HCT116 (cell line): ENCODE results near the gene MAP3K12. TPM values are rescaled to one million over a fixed set of nuclear protein-coding genes. Genes with fewer than 3 reads are reported as not detected.

Experiments
- ATAC-seq: fragments of 200-7000 bp; cut with Tn5 transposase; 2 replicates; pipeline ENCODE4 v1.9.1; 2020; ENCODE audit warnings: mild to moderate bottlenecking, moderate library complexity
- BruUV-seq: library from RNA; stranded (reverse); fragments of 400-500 nt; replicated peaks from 2 replicates; lab custom pipeline; 2021; lab: Mats Ljungman, UMichigan
- CTCF ChIA-PET: fragments of 300-600 bp; sonication (Branson Sonifier 250); formaldehyde crosslinking; loops from one replicate; lab custom pipeline; 2021; ENCODE audit warnings: antibody characterized with exemption; lab: Charles Lee
- POLR2A ChIA-PET: fragments of 300-600, 350-600 bp; sonication (Branson Sonifier 250); formaldehyde crosslinking; loops from one replicate; lab custom pipeline; 2021; ENCODE audit warnings: antibody characterized with exemption; lab: Charles Lee
- RAD21 ChIA-PET, 2 experiments: fragments of 300-600 bp; sonication (Branson Sonifier 250); formaldehyde crosslinking; loops; one replicate each; lab custom pipeline; 2023; ENCODE audit warnings: low total read pairs in 2 of 2; ENCODE audit not compliant: uncharacterized antibody in 2 of 2, unreplicated experiment in 2 of 2, low non-redundant PET in 1 of 2; lab: Charles Lee
- DNase-seq: peaks from one replicate; pipeline ENCODE4 v3.0.0-alpha.2; 2010; ENCODE audit warnings: low read depth, low spot score
- H2AFZ ChIP-seq: fragments of 200-600 bp; shearing (Covaris generic), sonication (generic); 2 replicates; pipeline ENCODE4 v1.6.1; 2017; ENCODE audit warnings: low read depth, mixed run types, mixed read lengths, antibody characterized with exemption, low read length; ENCODE audit not compliant: poor library complexity, severe bottlenecking
- H3K27ac ChIP-seq: 2 replicates; pipeline ENCODE4 v1.5.1; 2012; ENCODE audit warnings: low read depth, low read length
- H3K27me3 ChIP-seq: fragments of 200-600 bp; sonication (generic); 2 replicates; pipeline ENCODE4 v1.6.1; 2016; ENCODE audit warnings: mixed run types, low read length, mixed read lengths; ENCODE audit not compliant: insufficient read depth
- H3K36me3 ChIP-seq, 2 experiments: fragments of 200-500 bp in 1 of 2; fragments of 200-600 bp in 1 of 2; sonication (Bioruptor generic) in 1 of 2; sonication (generic) in 1 of 2; 2 replicates each; pipeline versions ENCODE4 v1.5.1 to v1.6.1; 2014 to 2016; ENCODE audit warnings: low read length in 2 of 2, inconsistent platforms in 1 of 2, mixed read lengths in 1 of 2, mixed run types in 1 of 2; ENCODE audit not compliant: insufficient read depth in 2 of 2, control insufficient read depth in 1 of 2
- H3K4me1 ChIP-seq, 2 experiments: fragments of 200-600 bp in 1 of 2; sonication (generic) in 1 of 2; 2 replicates each; pipeline versions ENCODE4 v1.5.1 to v1.6.1; 2012 to 2017; ENCODE audit warnings: low read length in 2 of 2, inconsistent platforms in 1 of 2, mild to moderate bottlenecking in 1 of 2, mixed read lengths in 1 of 2, mixed run types in 1 of 2, moderate library complexity in 1 of 2; ENCODE audit not compliant: insufficient read depth in 2 of 2, control insufficient read depth in 1 of 2
- H3K4me2 ChIP-seq: fragments of 200-600 bp; sonication (generic); 2 replicates; pipeline ENCODE4 v1.6.1; 2017; ENCODE audit warnings: mixed run types, low read length, mixed read lengths
- H3K4me3 ChIP-seq, 2 experiments: fragments of 200-600 bp in 1 of 2; sonication (generic) in 1 of 2; replicated peaks in 1 of 2; 2 replicates each; pipeline ENCODE4 v1.5.1; 2011 to 2016; ENCODE audit warnings: low read length in 2 of 2, control low read depth in 1 of 2, low read depth in 1 of 2, mild to moderate bottlenecking in 1 of 2, mixed read lengths in 1 of 2, mixed run types in 1 of 2
- H3K79me2 ChIP-seq: fragments of 200-600 bp; sonication (generic); 2 replicates; pipeline ENCODE4 v1.6.1; 2017; ENCODE audit warnings: mild to moderate bottlenecking, mixed run types, low read length, moderate library complexity, mixed read lengths; ENCODE audit not compliant: insufficient read depth
- H3K9ac ChIP-seq: fragments of 200-600 bp; sonication (generic); 2 replicates; pipeline ENCODE4 v1.6.1; 2016; ENCODE audit warnings: low read length, mixed read lengths
- H3K9me2 ChIP-seq: fragments of 200-600 bp; sonication (generic), shearing (Covaris generic); 2 replicates; pipeline ENCODE4 v1.6.1; 2017; ENCODE audit warnings: mixed run types, mild to moderate bottlenecking, moderate library complexity; ENCODE audit not compliant: insufficient read depth
- H3K9me3 ChIP-seq, 2 experiments: fragments of 200-500 bp in 1 of 2; fragments of 200-600 bp in 1 of 2; sonication (Bioruptor generic) in 1 of 2; sonication (generic) in 1 of 2; 2 replicates each; pipeline ENCODE4 v1.6.1; 2014 to 2017; ENCODE audit warnings: low read length in 2 of 2, mixed read lengths in 2 of 2, inconsistent platforms in 1 of 2, low read depth in 1 of 2, mild to moderate bottlenecking in 1 of 2, mixed run types in 1 of 2, moderate library complexity in 1 of 2; ENCODE audit not compliant: control insufficient read depth in 1 of 2, insufficient read depth in 1 of 2
- H4K20me1 ChIP-seq: fragments of 200-600 bp; sonication (generic), shearing (Covaris generic); 2 replicates; pipeline ENCODE4 v1.6.1; 2017; ENCODE audit warnings: mixed run types, mild to moderate bottlenecking, moderate library complexity; ENCODE audit not compliant: insufficient read depth
- ATF3 ChIP-seq: IDR thresholded peaks from 2 replicates; pipeline ENCODE4 v1.6.1; 2012
- CBX3 ChIP-seq: IDR thresholded peaks from 2 replicates; pipeline ENCODE4 v1.6.1; 2012; ENCODE audit warnings: low read depth
- CEBPB ChIP-seq: IDR thresholded peaks from 2 replicates; pipeline ENCODE4 v1.6.1; 2012; ENCODE audit warnings: low read depth
- EGR1 ChIP-seq: IDR thresholded peaks from 2 replicates; pipeline ENCODE4 v1.6.1; 2012; ENCODE audit warnings: low read depth
- ELF1 ChIP-seq: IDR thresholded peaks from 2 replicates; pipeline ENCODE4 v1.6.1; 2012; ENCODE audit warnings: low read depth, borderline replicate concordance
- EZH2 ChIP-seq: fragments of 200-600 bp; sonication (generic); IDR thresholded peaks from 2 replicates; pipeline ENCODE4 v1.6.1; 2017; ENCODE audit warnings: antibody characterized with exemption, mixed run types
- EZH2phosphoT487 ChIP-seq: fragments of 200-600 bp; IDR thresholded peaks from 2 replicates; pipeline ENCODE4 v1.6.1; 2018; ENCODE audit warnings: antibody characterized with exemption, borderline replicate concordance
- JUND ChIP-seq: IDR thresholded peaks from 2 replicates; pipeline ENCODE4 v1.6.1; 2012
- MAX ChIP-seq: IDR thresholded peaks from 2 replicates; pipeline ENCODE4 v1.6.1; 2012
- POLR2A ChIP-seq: IDR thresholded peaks from 2 replicates; pipeline ENCODE4 v1.7.0; 2011; ENCODE audit warnings: borderline replicate concordance; ENCODE audit not compliant: insufficient read depth, insufficient read length; ENCODE audit errors: extremely low read depth
- POLR2AphosphoS5 ChIP-seq: IDR thresholded peaks from 2 replicates; pipeline ENCODE4 v1.6.1; 2011; ENCODE audit warnings: mild to moderate bottlenecking, low read depth, low read length, moderate library complexity
- SIN3A ChIP-seq: IDR thresholded peaks from 2 replicates; pipeline ENCODE4 v1.6.1; 2012; ENCODE audit warnings: low read depth
- SP1 ChIP-seq: IDR thresholded peaks from 2 replicates; pipeline ENCODE4 v1.6.1; 2012; ENCODE audit warnings: low read depth
- SRF ChIP-seq: IDR thresholded peaks from 2 replicates; pipeline ENCODE4 v1.6.1; 2012; ENCODE audit warnings: low read depth
- TCF7L2 ChIP-seq: IDR thresholded peaks from 2 replicates; pipeline ENCODE4 v1.7.0; 2011; ENCODE audit warnings: borderline replicate concordance, inconsistent platforms; ENCODE audit not compliant: insufficient read depth, insufficient read length; ENCODE audit errors: extremely low read depth
- YY1 ChIP-seq: IDR thresholded peaks from 2 replicates; pipeline ENCODE4 v1.6.1; 2011; ENCODE audit warnings: low read length, low read depth, moderate library complexity, mild to moderate bottlenecking; ENCODE audit not compliant: insufficient replicate concordance; ENCODE audit errors: extremely low read depth
- ZBTB33 ChIP-seq: IDR thresholded peaks from 2 replicates; pipeline ENCODE4 v1.6.1; 2011; ENCODE audit warnings: mild to moderate bottlenecking, low read length, moderate library complexity; ENCODE audit not compliant: insufficient replicate concordance; ENCODE audit errors: extremely low read depth
- ZFX ChIP-seq: fragments of 450-650 bp; IDR thresholded peaks from 2 replicates; pipeline ENCODE4 v1.6.1; 2017
- ZNF274 ChIP-seq: fragments of 200-500 bp; sonication (Bioruptor generic); IDR thresholded peaks from 2 replicates; pipeline ENCODE4 v1.6.1; 2014; ENCODE audit warnings: mild to moderate bottlenecking, low read depth, low read length, inconsistent platforms
- intact Hi-C: fragments of 100-400 bp; cut with micrococcal nuclease; formaldehyde crosslinking; loops from 2 replicates; pipeline ENCODE4 v1.10.0; 2022
- total RNA-seq: library from RNA; stranded (reverse); gene quantifications from one replicate; pipeline ENCODE4 v1.2.1, GENCODE V29; 2021; ENCODE audit not compliant: unreplicated experiment

MAP3K12 gene
- total RNA-seq, 1 experiment from 2014 or later: 16.3 TPM

- no TSS peak for BruUV-seq
- peak overlapping the region; percentile 89; the same call in 1 of the 2 replicates for H3K4me2 ChIP-seq
- CTCF ChIA-PET: no interaction called here
- ATAC-seq: no peak
- H3K9ac ChIP-seq: no peak overlapping the region
- POLR2A ChIA-PET: no interaction called here
- intact Hi-C loops: no loop called here
- peaks cover 16% of the 10 kb centered on the region for H3K79me2 ChIP-seq
- H3K9me3 ChIP-seq: no peaks in the 10 kb centered on the region
- H3K36me3 ChIP-seq: peaks cover 0 to 9% of the 10 kb centered on the region in 2 experiments; a peak in 3 of 4 replicates
- H3K4me1 ChIP-seq: peaks cover 9 to 33% of the 10 kb centered on the region in 2 experiments
- DNase-seq: no peak
- H3K27ac ChIP-seq: no peak overlapping the region
- RAD21 ChIA-PET: no interaction called here
- TF ChIP-seq MAX: no peak
- TF ChIP-seq CBX3: no peak
- no peak for TF ChIP-seq JUND
- no peak for TF ChIP-seq ELF1
- TF ChIP-seq POLR2A: no peak
- TF ChIP-seq SP1: no peak
- no peak for TF ChIP-seq ZFX
- TF ChIP-seq POLR2AphosphoS5: no peak
- no peaks in the 10 kb centered on the region for H3K9me2 ChIP-seq
- no peak overlapping the region for H2AFZ ChIP-seq
- no peak overlapping the region for H3K4me3 ChIP-seq
- H3K27me3 ChIP-seq: no peaks in the 10 kb centered on the region
- H4K20me1 ChIP-seq: no peaks in the 10 kb centered on the region
Observed at GRCh38 chr12:53502983-53503728, 3.9 kb upstream of the MAP3K12 start.

- POLR2A ChIA-PET: no interaction called here
- CTCF ChIA-PET: interaction anchor here (1.7 kb wide), 1 partner anchor 304 kb away, joined by 4 read pairs; no protein-coding TSS in a partner anchor
- DNase-seq (no peak), ATAC-seq (no peak)
- H3K27me3 ChIP-seq: no peaks in the 10 kb centered on the region
- RAD21 ChIA-PET: no interaction called here
- no TSS peak for BruUV-seq
- no peaks in the 10 kb centered on the region for H3K9me3 ChIP-seq
- intact Hi-C loops: no loop called here
- H3K4me2 ChIP-seq: peak overlapping the region; percentile 89
- peaks cover 10 to 34% of the 10 kb centered on the region in 2 experiments for H3K4me1 ChIP-seq
- peak overlapping the region; percentile 75 to 87 for H3K4me3 ChIP-seq
- H3K9ac ChIP-seq: peak overlapping the region; percentile 88
- peaks cover 16% of the 10 kb centered on the region for H3K79me2 ChIP-seq
- no peaks in the 10 kb centered on the region for H4K20me1 ChIP-seq
- peak overlapping the region; percentile 90 for H3K27ac ChIP-seq
- H3K36me3 ChIP-seq: peaks cover 0 to 9% of the 10 kb centered on the region in 2 experiments; a peak in 3 of 4 replicates
- no peaks in the 10 kb centered on the region for H3K9me2 ChIP-seq
- H2AFZ ChIP-seq: no peak overlapping the region
- no peak for TF ChIP-seq CBX3
- TF ChIP-seq SRF: no peak
- TF ChIP-seq EZH2: no peak
- TF ChIP-seq ZBTB33: no peak
- TF ChIP-seq POLR2AphosphoS5: no peak
- TF ChIP-seq CEBPB: no peak
- no peak for TF ChIP-seq ZNF274
- TF ChIP-seq MAX: no peak
- no peak for TF ChIP-seq YY1
- no peak for TF ChIP-seq EGR1
- no peak for TF ChIP-seq ATF3
- TF ChIP-seq EZH2phosphoT487: no peak
- TF ChIP-seq SP1: no peak
- TF ChIP-seq JUND: no peak
- no peak for TF ChIP-seq SIN3A
- no peak for TF ChIP-seq TCF7L2
Observed at GRCh38 chr12:53502331-53502730, 3.1 kb upstream of the MAP3K12 start.
